Caco-2 (cell line): ENCODE data around the gene COX14. TPM values are rescaled to one million over a fixed set of nuclear protein-coding genes. Genes with fewer than 3 reads are reported as not detected.
A peak's percentile ranks its signal among the peaks of the same experiment; 100 is the strongest.

Experiments
- BruUV-seq: library from RNA; stranded (reverse); fragments of 400-500 nt; replicated peaks from 2 replicates; lab custom pipeline; 2021; lab: Mats Ljungman, UMichigan
- CTCF ChIA-PET: fragments of 300-600 bp; sonication (Branson Sonifier 250); formaldehyde crosslinking; loops from one replicate; lab custom pipeline; 2022; ENCODE audit warnings: antibody characterized with exemption; lab: Charles Lee
- POLR2A ChIA-PET: fragments of 300-600 bp; sonication (Branson Sonifier 250); formaldehyde crosslinking; loops from one replicate; lab custom pipeline; 2022; ENCODE audit warnings: antibody characterized with exemption; lab: Charles Lee
- DNase-seq, 2 experiments: peaks; one replicate each; pipeline versions ENCODE4 v3.0.0 to v3.0.0-alpha.2; 2020 to 2022
- H3K27me3 ChIP-seq: replicated peaks from 2 replicates; pipeline ENCODE4 v1.6.0; 2011; ENCODE audit warnings: low read length; ENCODE audit not compliant: control insufficient read depth, insufficient read depth
- H3K36me3 ChIP-seq: 2 replicates; pipeline ENCODE4 v1.5.1; 2011; ENCODE audit warnings: low read length; ENCODE audit not compliant: control insufficient read depth, insufficient read depth
- H3K4me1 ChIP-seq: fragments of 250-450 bp; sonication (Bioruptor Pico); 2 replicates; pipeline ENCODE4 v1.5.1; 2020; ENCODE audit warnings: mild to moderate bottlenecking
- H3K4me3 ChIP-seq: 2 replicates; pipeline ENCODE4 v1.5.1; 2011; ENCODE audit warnings: low read depth, mild to moderate bottlenecking, control low read depth, low read length
- H3K9me3 ChIP-seq: fragments of 250-450 bp; sonication (Bioruptor Pico); 2 replicates; pipeline ENCODE4 v1.5.1; 2020; ENCODE audit warnings: mild to moderate bottlenecking, moderate library complexity
- H3K27ac Mint-ChIP-seq: one replicate; pipeline ENCODE4 v1.8.0; 2022; ENCODE audit warnings: mixed read lengths; ENCODE audit not compliant: unreplicated experiment
- H3K27me3 Mint-ChIP-seq: one replicate; pipeline ENCODE4 v1.8.0; 2022; ENCODE audit warnings: mixed read lengths; ENCODE audit not compliant: insufficient read depth, unreplicated experiment
- H3K36me3 Mint-ChIP-seq: one replicate; pipeline ENCODE4 v1.8.0; 2022; ENCODE audit warnings: mild to moderate bottlenecking, mixed read lengths; ENCODE audit not compliant: insufficient read depth, unreplicated experiment
- H3K4me1 Mint-ChIP-seq: one replicate; pipeline ENCODE4 v1.8.0; 2022; ENCODE audit warnings: low read depth, mixed read lengths; ENCODE audit not compliant: unreplicated experiment
- H3K4me3 Mint-ChIP-seq: one replicate; pipeline ENCODE4 v1.8.0; 2022; ENCODE audit warnings: mild to moderate bottlenecking, moderate library complexity, mixed read lengths; ENCODE audit not compliant: unreplicated experiment
- H3K9me3 Mint-ChIP-seq: one replicate; pipeline ENCODE4 v1.8.0; 2022; ENCODE audit warnings: mixed read lengths; ENCODE audit not compliant: unreplicated experiment
- intact Hi-C: fragments of 100-400 bp; cut with micrococcal nuclease; formaldehyde crosslinking; loops from one replicate; pipeline ENCODE4 v1.10.0; 2022; ENCODE audit not compliant: unreplicated experiment
- total RNA-seq: library from RNA; stranded (reverse); gene quantifications from 2 replicates; pipeline ENCODE4 v1.2.3, GENCODE V29; 2022
- TF ChIP-seq, protein P1 (sequence below), 2 experiments: fragments of 200-600 bp in 1 of 2; IDR thresholded peaks; 1 replicate in 1 of 2; 2 replicates in 1 of 2; pipeline versions ENCODE4 v1.5.1 to v1.8.0; 2011 to 2022; ENCODE audit warnings: antibody characterized with exemption in 1 of 2, control low read depth in 1 of 2, inconsistent platforms in 1 of 2, low read depth in 1 of 2, low read length in 1 of 2, mild to moderate bottlenecking in 1 of 2, moderate library complexity in 1 of 2; ENCODE audit not compliant: insufficient read depth in 1 of 2, severe bottlenecking in 1 of 2, unreplicated experiment in 1 of 2

COX14 gene
- total RNA-seq, 1 experiment from 2014 or later = 86.3 TPM

GRCh38 chr12:50106907-50107306 is 5.1 kb upstream of the COX14 start:
- H3K27me3 ChIP-seq = no peaks in the 10 kb centered on the region
- no peak overlapping the region for H3K4me3 ChIP-seq
- H3K4me1 Mint-ChIP-seq = peaks cover 29% of the 10 kb centered on the region
- no peak overlapping the region for H3K27ac Mint-ChIP-seq
- POLR2A ChIA-PET = no interaction called here
- TF ChIP-seq, protein P1, sequence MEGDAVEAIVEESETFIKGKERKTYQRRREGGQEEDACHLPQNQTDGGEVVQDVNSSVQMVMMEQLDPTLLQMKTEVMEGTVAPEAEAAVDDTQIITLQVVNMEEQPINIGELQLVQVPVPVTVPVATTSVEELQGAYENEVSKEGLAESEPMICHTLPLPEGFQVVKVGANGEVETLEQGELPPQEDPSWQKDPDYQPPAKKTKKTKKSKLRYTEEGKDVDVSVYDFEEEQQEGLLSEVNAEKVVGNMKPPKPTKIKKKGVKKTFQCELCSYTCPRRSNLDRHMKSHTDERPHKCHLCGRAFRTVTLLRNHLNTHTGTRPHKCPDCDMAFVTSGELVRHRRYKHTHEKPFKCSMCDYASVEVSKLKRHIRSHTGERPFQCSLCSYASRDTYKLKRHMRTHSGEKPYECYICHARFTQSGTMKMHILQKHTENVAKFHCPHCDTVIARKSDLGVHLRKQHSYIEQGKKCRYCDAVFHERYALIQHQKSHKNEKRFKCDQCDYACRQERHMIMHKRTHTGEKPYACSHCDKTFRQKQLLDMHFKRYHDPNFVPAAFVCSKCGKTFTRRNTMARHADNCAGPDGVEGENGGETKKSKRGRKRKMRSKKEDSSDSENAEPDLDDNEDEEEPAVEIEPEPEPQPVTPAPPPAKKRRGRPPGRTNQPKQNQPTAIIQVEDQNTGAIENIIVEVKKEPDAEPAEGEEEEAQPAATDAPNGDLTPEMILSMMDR (IDR thresholded peaks at IDR 0.05; ENCODE audit: insufficient read depth in 1 of 2, low read depth in 1 of 2, low read length in 1 of 2, severe bottlenecking in 1 of 2, unreplicated experiment in 1 of 2) = no peak
- intact Hi-C loops = no loop called here
- no peaks in the 10 kb centered on the region for H3K9me3 ChIP-seq
- no peaks in the 10 kb centered on the region for H3K27me3 Mint-ChIP-seq
- no peaks in the 10 kb centered on the region for H3K9me3 Mint-ChIP-seq
- H3K36me3 Mint-ChIP-seq = peaks cover 11% of the 10 kb centered on the region
- no TSS peak for BruUV-seq
- H3K4me1 ChIP-seq = peaks cover 55% of the 10 kb centered on the region
- peaks cover 2% of the 10 kb centered on the region; the same call in 1 of the 2 replicates for H3K36me3 ChIP-seq
- no peak overlapping the region for H3K4me3 Mint-ChIP-seq
- DNase-seq = no peak
- CTCF ChIA-PET = no interaction called here

DNA sequence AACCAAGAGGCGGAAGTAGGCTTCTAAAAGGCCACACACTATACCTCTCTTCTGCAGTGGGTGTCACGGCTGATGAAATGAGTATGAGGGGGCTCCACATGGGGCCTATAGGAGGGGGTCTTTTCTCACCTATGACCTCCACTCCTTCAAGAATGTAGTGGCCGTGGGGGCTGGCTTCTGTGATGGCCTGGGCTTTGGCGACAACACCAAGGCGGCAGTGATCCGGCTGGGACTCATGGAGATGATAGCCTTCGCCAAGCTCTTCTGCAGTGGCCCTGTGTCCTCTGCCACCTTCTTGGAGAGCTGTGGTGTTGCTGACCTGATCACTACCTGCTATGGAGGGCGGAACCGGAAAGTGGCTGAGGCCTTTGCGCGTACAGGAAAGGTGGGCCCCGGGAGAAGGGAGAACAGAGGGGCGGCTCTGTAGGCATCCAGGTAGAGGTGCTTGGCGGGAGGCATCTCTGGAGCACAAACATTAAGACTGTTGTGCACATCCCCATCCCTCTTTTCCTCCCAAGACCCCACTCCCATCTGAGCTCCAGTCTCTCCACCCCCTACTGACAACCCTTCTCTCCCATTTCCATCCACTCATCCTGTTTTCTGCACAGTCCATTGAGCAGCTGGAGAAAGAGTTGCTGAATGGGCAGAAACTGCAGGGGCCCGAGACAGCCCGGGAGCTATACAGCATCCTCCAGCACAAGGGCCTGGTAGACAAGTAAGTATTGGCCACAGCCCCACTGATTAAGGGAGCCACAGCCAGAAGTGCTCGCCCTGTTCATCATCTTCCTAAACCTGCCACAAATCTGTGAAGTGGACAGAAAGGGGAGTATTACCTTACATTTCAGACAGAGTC is 4.4 kb upstream of the COX14 start:
- intact Hi-C loops = no loop called here
- Histone ChIP-seq H3K27me3 (no peaks in the 10 kb centered on the region), H3K4me3 (no peak overlapping the region), H3K9me3 (no peaks in the 10 kb centered on the region), H3K36me3 (no peaks in the 10 kb centered on the region), H3K4me1 (peaks cover 48% of the 10 kb centered on the region)
- ChIA-PET CTCF (interaction anchor here (0.5 to 1.0 kb wide), 5 partner anchors 23 to 105 kb away, joined by 3 to 5 read pairs (median 3); no protein-coding TSS in a partner anchor), POLR2A (interaction anchor here (1.0 kb wide), 1 partner anchor 23 kb away, joined by 3 read pairs; no protein-coding TSS in a partner anchor)
- BruUV-seq = no TSS peak
- H3K4me1 Mint-ChIP-seq = peaks cover 29% of the 10 kb centered on the region
- peaks cover 18% of the 10 kb centered on the region for H3K36me3 Mint-ChIP-seq
- H3K27me3 Mint-ChIP-seq = no peaks in the 10 kb centered on the region
- DNase-seq = no peak
- no peaks in the 10 kb centered on the region for H3K9me3 Mint-ChIP-seq
- TF ChIP-seq, protein P1 (IDR thresholded peaks at IDR 0.05; ENCODE audit: insufficient read depth in 1 of 2, low read depth in 1 of 2, low read length in 1 of 2, severe bottlenecking in 1 of 2, unreplicated experiment in 1 of 2) = no peak
- H3K27ac Mint-ChIP-seq = no peak overlapping the region
- no peak overlapping the region for H3K4me3 Mint-ChIP-seq

DNA sequence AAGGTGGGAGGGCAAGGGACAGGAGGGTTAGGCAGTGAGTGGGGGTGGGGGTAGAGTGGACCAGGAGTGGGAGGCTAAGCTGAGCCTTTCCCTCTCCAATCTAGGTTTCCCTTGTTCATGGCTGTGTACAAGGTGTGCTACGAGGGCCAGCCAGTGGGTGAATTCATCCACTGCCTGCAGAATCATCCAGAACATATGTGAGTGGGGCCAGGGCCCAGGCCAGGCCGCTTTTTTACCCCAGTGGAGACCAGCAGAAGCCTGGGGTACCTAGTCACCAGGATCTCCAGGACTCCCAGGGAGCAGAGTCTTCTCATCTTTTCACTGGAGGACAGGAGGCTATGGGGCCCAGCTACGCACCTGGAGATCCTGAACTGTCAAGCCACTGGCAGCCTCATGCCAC is 2.7 kb upstream of the COX14 start:
- TF ChIP-seq, protein P1 (IDR thresholded peaks at IDR 0.05; ENCODE audit: insufficient read depth in 1 of 2, low read depth in 1 of 2, low read length in 1 of 2, severe bottlenecking in 1 of 2, unreplicated experiment in 1 of 2) = no peak
- ChIA-PET CTCF (interaction anchor here (0.7 to 4.4 kb wide), 7 partner anchors 9 to 79 kb away, joined by 3 to 105 read pairs (median 3); partner anchors contain the start of gene SMARCD1), POLR2A (interaction anchor here (1.8 kb wide), 1 partner anchor 24 kb away, joined by 19 read pairs; the partner anchor contains the start of gene SMARCD1)

More for the DNA sequence above, 2.7 kb upstream of the COX14 start:
- DNase-seq = no peak
- Histone ChIP-seq H3K4me1 (peaks cover 40% of the 10 kb centered on the region), H3K9me3 (no peaks in the 10 kb centered on the region), H3K27me3 (no peaks in the 10 kb centered on the region), H3K36me3 (no peaks in the 10 kb centered on the region), H3K4me3 (no peak overlapping the region)
- Mint-ChIP-seq H3K36me3 (peaks cover 15% of the 10 kb centered on the region), H3K9me3 (no peaks in the 10 kb centered on the region), H3K27me3 (no peaks in the 10 kb centered on the region), H3K4me3 (no peak overlapping the region), H3K4me1 (peaks cover 19% of the 10 kb centered on the region), H3K27ac (peak overlapping the region; percentile 97)
- BruUV-seq = no TSS peak
- intact Hi-C loops = no loop called here
